Measurements from ENCODE around the gene RAP1GAP.

RAP1GAP gene

GRCh38 chr1:21614419-21615115, 54.6 kb downstream of the RAP1GAP start:
- in situ Hi-C loops (cut with MboI; ENCODE audit: low sequenced_read_pairs), result no loop called here

GRCh38 chr1:21613072-21613867, 55.9 kb downstream of the RAP1GAP start:
- in situ Hi-C loops (cut with MboI; ENCODE audit: low sequenced_read_pairs), result no loop called here

- in situ Hi-C loops (cut with MboI; ENCODE audit: low sequenced_read_pairs), result no loop called here
Measured at GRCh38 chr1:21612057-21612456, 57.1 kb downstream of the RAP1GAP start.

- in situ Hi-C loops (cut with MboI; ENCODE audit: low sequenced_read_pairs), result no loop called here
Measured at GRCh38 chr1:21610989-21611785, 58.0 kb downstream of the RAP1GAP start.

DNA sequence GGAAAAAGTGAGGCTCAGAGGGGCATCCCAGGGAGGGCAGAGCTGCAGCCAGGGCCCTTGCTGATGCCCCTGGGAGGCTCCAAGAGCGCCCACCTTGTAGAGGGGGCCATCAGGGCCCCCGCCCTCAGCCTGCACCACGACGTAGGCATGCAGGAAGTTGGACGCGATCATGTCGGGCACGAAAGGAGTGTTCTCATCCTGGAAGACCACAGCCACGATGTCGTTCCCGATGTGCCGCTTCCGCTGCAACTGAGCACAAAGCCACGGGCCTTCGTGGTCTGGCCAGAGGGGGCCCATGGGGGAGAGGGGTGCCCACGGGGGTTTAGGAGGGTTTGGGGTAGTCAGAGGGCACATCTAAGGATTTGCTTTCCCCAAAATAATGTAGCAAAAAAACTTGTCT, 59.1 kb downstream of the RAP1GAP start:
- in situ Hi-C loops (cut with MboI; ENCODE audit: low sequenced_read_pairs), result no loop called here

- in situ Hi-C loops (cut with MboI; ENCODE audit: low sequenced_read_pairs), result no loop called here
Measured at GRCh38 chr1:21608798-21609197, 60.4 kb downstream of the RAP1GAP start.

DNA sequence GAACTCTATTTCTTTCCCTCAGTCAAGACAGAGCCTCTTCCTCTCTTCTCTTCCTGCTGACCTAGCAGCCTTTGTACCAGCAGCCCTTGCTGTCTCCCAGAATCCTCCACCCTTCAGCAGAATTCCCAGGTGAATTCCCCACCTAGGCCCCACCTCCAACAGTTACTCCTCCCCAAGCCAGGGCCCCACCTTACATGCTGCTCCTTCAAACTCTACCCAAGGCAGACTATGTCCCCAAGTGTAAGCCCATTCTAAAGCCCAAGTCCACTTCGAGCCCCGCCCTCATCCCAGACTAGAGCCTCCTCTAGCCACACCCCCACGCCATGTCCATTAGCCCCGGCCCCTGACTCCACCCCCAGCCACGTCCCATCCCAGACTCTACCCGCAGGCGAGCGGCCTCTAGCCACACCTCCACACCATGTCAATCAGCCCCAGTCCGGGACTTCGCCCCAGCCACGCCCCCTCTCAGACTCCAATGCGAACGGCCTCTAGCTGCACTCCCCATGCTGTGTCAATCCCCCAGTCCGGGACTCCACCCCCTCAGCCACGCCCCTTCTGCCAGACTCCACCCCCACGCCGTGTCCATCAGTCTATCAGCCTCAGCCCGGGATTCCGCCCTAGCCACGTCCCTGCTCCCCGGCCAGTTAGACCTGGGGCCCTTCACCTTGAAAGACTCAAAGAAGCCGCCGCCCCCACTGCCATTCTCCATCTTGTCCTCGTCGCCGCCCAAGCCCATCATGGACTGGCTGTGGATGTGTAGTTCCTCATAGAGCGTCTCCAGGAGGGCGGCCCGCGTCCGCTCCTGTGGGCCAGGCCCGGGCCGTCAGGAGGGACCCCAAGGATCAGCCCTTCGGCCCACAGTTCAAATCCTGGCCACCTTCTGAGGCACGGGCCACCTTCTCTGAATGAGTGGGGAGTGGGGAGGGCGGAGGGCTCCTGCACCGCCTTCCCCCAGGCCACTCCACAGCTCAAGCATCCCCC, 61.3 kb downstream of the RAP1GAP start:
- in situ Hi-C loops (cut with MboI; ENCODE audit: low sequenced_read_pairs), result no loop called here

DNA sequence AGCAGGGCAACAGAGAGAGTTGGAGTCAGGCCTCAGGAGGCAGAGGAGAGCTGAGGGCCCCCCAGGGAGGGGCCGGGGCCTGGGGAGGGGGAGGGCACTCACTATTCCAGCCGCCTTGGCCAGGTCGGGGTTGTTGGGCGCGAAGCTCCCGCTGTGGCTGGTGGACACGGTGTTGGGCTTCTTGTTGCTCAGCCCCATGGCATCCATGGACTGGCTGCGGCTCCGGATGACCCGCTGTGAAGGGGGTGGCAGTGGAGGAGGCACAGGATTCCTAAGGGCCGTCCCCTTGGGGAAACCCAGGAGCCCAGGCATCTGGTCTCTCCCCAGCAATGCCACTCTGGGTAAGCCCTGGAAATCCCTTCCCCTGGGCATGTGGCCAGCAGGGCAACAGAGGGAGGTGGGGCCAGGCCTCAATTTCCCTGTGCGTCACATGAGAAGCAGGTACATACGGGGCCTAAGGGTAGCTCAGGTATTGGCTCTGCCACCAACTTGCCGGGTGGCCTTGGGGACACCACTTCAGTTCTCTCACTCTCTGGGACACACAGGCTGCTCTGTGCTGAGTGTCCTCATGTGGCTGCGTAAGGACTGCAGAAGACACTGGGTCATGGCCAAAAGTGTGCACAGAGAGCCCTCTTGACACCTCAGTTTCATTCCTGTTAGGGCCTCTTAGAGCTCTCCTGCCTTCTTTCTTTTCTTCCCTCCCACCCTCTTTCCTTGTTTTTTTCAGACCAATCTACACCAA, 63.0 kb downstream of the RAP1GAP start:
- in situ Hi-C loops (cut with MboI; ENCODE audit: low sequenced_read_pairs), result no loop called here

- in situ Hi-C loops (cut with MboI; ENCODE audit: low sequenced_read_pairs), result no loop called here
Measured at GRCh38 chr1:21605012-21605715, 64.0 kb downstream of the RAP1GAP start.

DNA sequence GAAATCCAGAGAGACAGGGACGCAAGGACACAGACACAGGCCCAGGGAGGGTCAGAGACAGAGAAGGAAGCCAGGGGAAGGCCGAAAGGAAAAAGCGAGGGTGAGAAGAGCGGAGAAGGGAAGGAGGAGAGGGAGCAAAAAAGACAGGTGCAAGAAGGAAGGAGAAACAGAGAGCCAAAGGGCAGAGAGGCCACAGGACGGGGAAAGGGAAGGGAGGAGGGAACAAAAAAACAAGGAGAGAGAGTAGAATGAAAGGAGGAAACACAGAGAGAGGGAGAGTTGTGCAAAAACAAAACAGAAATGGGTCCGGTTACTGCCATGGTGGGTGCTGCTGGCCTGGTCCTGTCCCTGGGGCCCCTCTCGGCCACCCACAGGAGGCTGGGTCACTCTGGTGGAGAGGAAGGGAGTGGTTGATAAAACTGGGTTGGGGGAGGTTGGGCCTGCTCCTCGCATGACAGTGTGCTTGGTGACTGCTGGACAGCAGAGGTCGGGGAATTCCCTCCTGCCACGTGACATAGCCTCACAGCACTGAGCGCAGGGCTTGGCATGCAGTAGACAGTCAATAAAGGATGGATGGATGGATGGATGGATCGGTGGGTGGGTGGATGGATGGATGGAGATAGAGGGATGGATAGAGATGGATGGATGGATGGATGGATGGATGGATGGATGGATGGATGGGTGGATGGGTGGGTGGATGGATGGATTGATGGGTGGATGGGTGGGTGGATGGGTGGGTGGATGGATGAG, 64.8 kb downstream of the RAP1GAP start:
- in situ Hi-C loops (cut with MboI; ENCODE audit: low sequenced_read_pairs), result no loop called here

- in situ Hi-C loops (cut with MboI; ENCODE audit: low sequenced_read_pairs), result no loop called here
Measured at GRCh38 chr1:21603177-21604138, 65.7 kb downstream of the RAP1GAP start.

DNA sequence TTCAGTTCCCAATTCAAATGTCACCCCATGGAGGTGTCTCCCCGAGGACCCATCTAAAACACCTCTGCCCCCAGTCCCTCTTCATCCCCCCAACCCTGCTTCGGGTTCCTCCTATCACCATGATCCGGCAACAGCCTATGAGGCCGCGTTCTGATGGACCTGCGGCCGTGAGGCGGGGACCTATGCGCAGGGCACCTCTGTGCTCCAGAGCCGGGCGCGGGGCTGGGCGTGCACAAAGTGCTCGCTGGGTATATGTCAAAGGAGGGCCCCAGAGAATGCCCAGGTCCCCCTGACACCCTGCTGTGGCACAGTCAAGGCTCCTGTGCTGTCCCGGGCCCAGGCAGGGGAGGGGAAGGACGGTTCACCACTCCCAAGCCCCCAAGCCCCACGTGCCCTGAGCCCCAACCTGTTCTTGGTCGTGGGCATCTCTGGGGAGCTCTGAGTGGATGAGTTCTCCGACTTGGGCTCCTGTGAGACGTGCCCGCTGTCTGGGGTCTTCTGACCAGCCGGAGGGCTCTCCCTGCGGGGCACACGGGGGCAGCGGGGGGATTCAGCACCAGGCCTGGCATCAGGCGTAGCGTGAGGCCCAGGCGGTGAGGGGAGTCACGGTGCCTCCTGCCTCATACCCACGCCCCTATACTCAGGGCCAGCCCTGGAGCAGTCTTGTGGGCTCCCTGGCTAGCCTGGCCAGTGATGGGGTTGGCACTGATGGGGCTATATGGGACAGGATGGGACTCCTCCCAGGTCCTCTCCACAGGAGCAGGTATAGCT, 67.7 kb downstream of the RAP1GAP start:
- in situ Hi-C loops (cut with MboI; ENCODE audit: low sequenced_read_pairs), result no loop called here

DNA sequence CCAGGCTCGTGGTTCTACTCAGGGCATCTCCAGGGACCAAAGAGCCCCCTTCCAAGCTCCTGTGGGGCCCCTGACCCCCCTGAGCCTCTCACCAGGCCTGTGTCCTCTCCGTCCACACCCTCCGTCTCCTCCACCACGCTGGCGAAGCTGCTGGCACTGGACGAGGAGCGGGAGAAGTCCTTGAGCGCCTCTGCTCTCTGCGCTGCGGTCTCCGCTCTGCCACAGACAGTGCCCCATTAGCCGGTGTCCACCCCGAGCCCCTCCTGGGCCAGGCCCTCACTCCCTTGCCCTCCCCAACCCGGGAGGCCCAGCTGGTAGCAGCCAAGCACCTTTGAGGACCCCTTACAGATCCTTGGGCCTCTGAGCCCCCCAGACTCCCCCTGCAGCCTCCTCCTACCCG, 69.8 kb downstream of the RAP1GAP start:
- in situ Hi-C loops (cut with MboI; ENCODE audit: low sequenced_read_pairs), result no loop called here

GRCh38 chr1:21598904-21599303, 70.3 kb downstream of the RAP1GAP start:
- in situ Hi-C loops (cut with MboI; ENCODE audit: low sequenced_read_pairs), result no loop called here

- in situ Hi-C loops (cut with MboI; ENCODE audit: low sequenced_read_pairs), result no loop called here
Measured at GRCh38 chr1:21598417-21598816, 70.7 kb downstream of the RAP1GAP start.

GRCh38 chr1:21597753-21598152, 71.4 kb downstream of the RAP1GAP start:
- in situ Hi-C loops (cut with MboI; ENCODE audit: low sequenced_read_pairs), result no loop called here

DNA sequence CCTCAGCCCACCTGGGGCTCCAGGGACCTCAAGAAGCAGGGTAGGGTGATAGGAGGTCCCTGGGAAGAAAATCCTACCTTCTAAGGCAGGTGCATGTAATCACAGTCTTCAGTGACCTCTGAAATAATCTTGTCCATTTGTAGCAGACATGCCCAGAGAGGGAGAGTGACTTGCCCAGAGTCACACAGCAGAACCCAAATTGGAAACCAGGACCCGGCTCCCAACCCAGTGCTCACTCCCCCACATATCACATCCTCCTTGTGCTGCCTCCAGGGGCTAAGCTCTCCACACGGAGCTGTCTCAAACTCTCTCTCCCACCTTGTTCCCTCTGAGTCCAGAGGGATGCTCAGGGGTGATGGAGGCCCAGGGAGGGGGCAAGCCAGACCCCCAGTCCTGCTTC, 72.5 kb downstream of the RAP1GAP start:
- in situ Hi-C loops (cut with MboI; ENCODE audit: low sequenced_read_pairs), result no loop called here
